Ascending aorta (tissue), 2 donors: ENCODE results near the gene CNGB1. TPM values are rescaled to one million over a fixed set of nuclear protein-coding genes. Genes with fewer than 3 reads are reported as not detected.

Experiments
- DNase-seq, 2 donors: peaks; one replicate each; pipeline ENCODE4 v3.0.0-alpha.2; 2019; ENCODE audit warnings: low spot score in 2 of 2
- H3K27ac ChIP-seq, 2 donors: fragments of 200-600 bp; sonication (generic); one replicate each; pipeline ENCODE4 v1.5.1; 2016 to 2017; ENCODE audit warnings: mild to moderate bottlenecking in 1 of 2
- H3K27me3 ChIP-seq: fragments of 200-600 bp; sonication (generic); one replicate; pipeline ENCODE4 v1.5.1; 2017
- H3K36me3 ChIP-seq, 2 donors: fragments of 200-600 bp; sonication (generic); one replicate each; pipeline ENCODE4 v1.5.1; 2016
- H3K4me1 ChIP-seq, 2 donors: fragments of 200-600 bp; sonication (generic); one replicate each; pipeline ENCODE4 v1.5.1; 2016 to 2017; ENCODE audit warnings: mild to moderate bottlenecking in 1 of 2
- H3K4me3 ChIP-seq, 2 donors: fragments of 200-600 bp; sonication (generic); one replicate each; pipeline ENCODE4 v1.5.1; 2016 to 2017; ENCODE audit warnings: mild to moderate bottlenecking in 1 of 2
- H3K9me3 ChIP-seq, 2 donors: fragments of 200-600 bp; sonication (generic); one replicate each; pipeline ENCODE4 v1.5.1; 2016
- intact Hi-C: fragments of 100-400 bp; cut with DNase I; formaldehyde crosslinking; loops from one replicate; pipeline ENCODE4 v1.15.1; 2023
- total RNA-seq: library from RNA; depleted of rRNA; stranded (reverse); fragments of >200 nt; gene quantifications from one replicate; pipeline ENCODE4 v1.1.0, GENCODE V29; 2016
- TF ChIP-seq, protein P1 (sequence below), 3 experiments: fragments of 200-600 bp in 2 of 3; fragments of 450-650 bp in 1 of 3; sonication (generic) in 2 of 3; IDR thresholded peaks; one replicate each; pipeline ENCODE4 v1.5.1; 2016 to 2019; ENCODE audit warnings: antibody characterized with exemption in 3 of 3, mild to moderate bottlenecking in 1 of 3, moderate library complexity in 1 of 3

CNGB1 gene
- total RNA-seq, 1 donor from 2014 or later: not detected

DNA sequence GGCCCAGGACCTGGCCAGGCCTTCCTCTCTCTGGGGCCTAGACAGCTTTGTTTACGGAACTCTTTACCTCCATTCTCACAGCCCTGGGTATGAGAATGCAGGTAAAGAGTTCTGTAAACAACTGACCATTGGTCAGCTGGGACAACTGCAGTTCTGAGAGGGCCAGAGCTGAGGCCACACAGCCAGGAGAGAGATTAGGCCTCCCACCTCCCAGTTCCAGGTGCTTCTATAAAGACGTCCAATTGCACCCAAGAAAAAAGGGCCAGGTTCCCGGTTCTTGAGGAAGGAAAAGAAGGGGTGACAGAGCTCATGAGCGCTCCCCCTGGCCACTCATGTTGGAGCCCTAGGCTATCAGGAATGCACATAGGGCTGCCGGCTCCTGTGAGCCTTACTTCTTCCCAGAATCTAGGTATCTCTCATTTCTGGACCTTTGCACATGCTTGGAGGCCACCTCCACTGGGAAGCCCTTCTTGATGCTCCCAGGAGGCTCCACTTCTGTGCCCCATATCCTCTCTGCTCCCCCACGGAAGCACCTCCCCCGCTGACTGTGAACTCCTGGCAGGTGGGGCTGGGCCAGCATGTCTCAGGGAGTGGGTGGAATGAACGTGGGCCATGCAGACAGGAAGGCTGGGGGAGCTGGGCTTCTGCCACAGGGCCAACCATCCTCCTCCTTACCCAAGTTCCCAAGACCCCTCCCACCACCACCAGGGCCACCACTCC lies 13.1 kb downstream of the CNGB1 start:
- no peak for DNase-seq
- H3K4me3 ChIP-seq: no peak overlapping the region
- TF ChIP-seq, protein P1, sequence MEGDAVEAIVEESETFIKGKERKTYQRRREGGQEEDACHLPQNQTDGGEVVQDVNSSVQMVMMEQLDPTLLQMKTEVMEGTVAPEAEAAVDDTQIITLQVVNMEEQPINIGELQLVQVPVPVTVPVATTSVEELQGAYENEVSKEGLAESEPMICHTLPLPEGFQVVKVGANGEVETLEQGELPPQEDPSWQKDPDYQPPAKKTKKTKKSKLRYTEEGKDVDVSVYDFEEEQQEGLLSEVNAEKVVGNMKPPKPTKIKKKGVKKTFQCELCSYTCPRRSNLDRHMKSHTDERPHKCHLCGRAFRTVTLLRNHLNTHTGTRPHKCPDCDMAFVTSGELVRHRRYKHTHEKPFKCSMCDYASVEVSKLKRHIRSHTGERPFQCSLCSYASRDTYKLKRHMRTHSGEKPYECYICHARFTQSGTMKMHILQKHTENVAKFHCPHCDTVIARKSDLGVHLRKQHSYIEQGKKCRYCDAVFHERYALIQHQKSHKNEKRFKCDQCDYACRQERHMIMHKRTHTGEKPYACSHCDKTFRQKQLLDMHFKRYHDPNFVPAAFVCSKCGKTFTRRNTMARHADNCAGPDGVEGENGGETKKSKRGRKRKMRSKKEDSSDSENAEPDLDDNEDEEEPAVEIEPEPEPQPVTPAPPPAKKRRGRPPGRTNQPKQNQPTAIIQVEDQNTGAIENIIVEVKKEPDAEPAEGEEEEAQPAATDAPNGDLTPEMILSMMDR (IDR thresholded peaks at IDR 0.05): no peak

GRCh38 chr16:57956924-57957672 lies 13.8 kb downstream of the CNGB1 start:
- no peak overlapping the region for H3K4me3 ChIP-seq
- H3K36me3 ChIP-seq: no peaks in the 10 kb centered on the region
- H3K27ac ChIP-seq: no peak overlapping the region
- TF ChIP-seq, protein P1 (IDR thresholded peaks at IDR 0.05): no peak
- no peaks in the 10 kb centered on the region for H3K27me3 ChIP-seq
- no peaks in the 10 kb centered on the region for H3K4me1 ChIP-seq
- intact Hi-C loops: no loop called here
- DNase-seq: no peak
- H3K9me3 ChIP-seq: no peaks in the 10 kb centered on the region

More for the DNA sequence above, 13.1 kb downstream of the CNGB1 start:
- Histone ChIP-seq H3K4me1 (no peaks in the 10 kb centered on the region), H3K27ac (no peak overlapping the region), H3K27me3 (no peaks in the 10 kb centered on the region), H3K36me3 (no peaks in the 10 kb centered on the region), H3K9me3 (no peaks in the 10 kb centered on the region)
- intact Hi-C loops: no loop called here

- no peak overlapping the region for H3K4me3 ChIP-seq
- no peak for DNase-seq
- no peaks in the 10 kb centered on the region for H3K27me3 ChIP-seq
- no peaks in the 10 kb centered on the region for H3K4me1 ChIP-seq
- TF ChIP-seq, protein P1 (IDR thresholded peaks at IDR 0.05): no peak
- no peaks in the 10 kb centered on the region for H3K36me3 ChIP-seq
- H3K27ac ChIP-seq: no peak overlapping the region
- intact Hi-C loops: no loop called here
- H3K9me3 ChIP-seq: no peaks in the 10 kb centered on the region
These were observed 14.6 kb downstream of the CNGB1 start for GRCh38 chr16:57956270-57956808.

DNA sequence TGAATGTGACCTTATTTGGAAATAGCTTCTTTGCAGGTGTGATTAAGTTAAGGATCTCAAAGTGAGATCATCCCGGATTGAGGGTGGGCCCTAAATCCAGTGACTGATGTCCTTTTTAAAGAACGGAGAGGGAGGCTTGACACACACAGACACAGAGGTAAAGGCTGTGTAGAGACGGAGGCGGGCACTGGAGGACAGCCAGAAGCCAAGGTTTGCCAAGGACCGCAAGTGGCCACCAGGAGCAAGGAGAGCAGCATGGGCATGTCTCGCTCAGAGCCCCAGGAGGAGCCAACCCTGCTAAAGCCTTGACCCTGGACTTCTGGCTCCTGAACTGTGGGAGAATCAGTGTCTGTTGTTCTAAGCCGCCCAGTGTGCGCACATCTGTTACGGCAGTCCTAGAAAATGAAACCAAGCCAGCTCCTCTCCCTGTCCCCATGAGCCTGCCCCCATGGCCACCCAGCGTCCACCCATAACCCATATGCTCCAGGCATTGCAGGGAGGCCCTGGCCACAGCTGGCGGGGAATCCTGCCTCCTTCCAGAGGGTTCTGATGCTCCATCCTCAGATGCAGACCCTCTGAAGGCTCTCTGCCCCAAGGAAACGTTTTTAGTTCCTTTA lies 15.2 kb downstream of the CNGB1 start:
- TF ChIP-seq, protein P1 (IDR thresholded peaks at IDR 0.05): no peak
- Histone ChIP-seq H3K27me3 (no peaks in the 10 kb centered on the region), H3K27ac (no peak overlapping the region), H3K9me3 (no peaks in the 10 kb centered on the region), H3K36me3 (no peaks in the 10 kb centered on the region), H3K4me3 (no peak overlapping the region), H3K4me1 (no peaks in the 10 kb centered on the region)
- intact Hi-C loops: no loop called here
- no peak for DNase-seq

DNA sequence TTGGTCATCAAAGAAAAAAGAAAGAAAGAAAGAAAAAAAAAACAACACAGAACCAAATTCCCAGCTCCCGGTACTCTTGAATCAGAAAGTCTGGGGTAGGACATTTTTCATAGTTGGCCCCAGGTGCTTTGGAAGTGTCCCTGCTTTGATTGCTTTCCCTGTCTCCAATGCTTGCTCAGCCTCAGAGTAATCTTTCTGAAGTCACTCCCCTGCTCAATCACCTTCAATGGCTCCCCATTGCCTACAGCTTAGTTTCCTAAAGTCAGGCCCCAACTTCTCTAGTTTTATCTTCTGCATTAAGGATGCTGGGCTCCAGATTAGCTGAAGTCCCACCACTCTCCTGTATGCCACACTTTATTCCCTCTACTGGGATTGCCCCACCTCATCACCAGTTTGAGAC lies 17.1 kb downstream of the CNGB1 start:
- Histone ChIP-seq H3K36me3 (no peaks in the 10 kb centered on the region), H3K27me3 (no peaks in the 10 kb centered on the region), H3K4me1 (no peaks in the 10 kb centered on the region), H3K9me3 (no peaks in the 10 kb centered on the region), H3K4me3 (no peak overlapping the region), H3K27ac (no peak overlapping the region)
- intact Hi-C loops: no loop called here
- no peak for DNase-seq
- TF ChIP-seq, protein P1 (IDR thresholded peaks at IDR 0.05): no peak
